Skin epidermis (tissue), 12 donors: Measurements from ENCODE around the gene PI4KB.

Experiments
- H3K27ac ChIP-seq, 21 experiments: fragments of 200-600 bp; sonication (generic) in 11 of 21; one replicate each; pipeline ENCODE4 v1.5.0; 2020; ENCODE audit warnings: mild to moderate bottlenecking in 3 of 21, inconsistent platforms in 2 of 21, moderate library complexity in 2 of 21
- H3K4me3 ChIP-seq, 7 experiments: fragments of 200-600 bp; sonication (generic) in 2 of 7; one replicate each; pipeline ENCODE4 v1.5.0; 2020; ENCODE audit warnings: inconsistent platforms in 2 of 7, mild to moderate bottlenecking in 2 of 7, moderate library complexity in 1 of 7

PI4KB gene

GRCh38 chr1:151251656-151252470 lies 75.4 kb downstream of the PI4KB start:
- Histone ChIP-seq H3K4me3 (no peak overlapping the region), H3K27ac (no peak overlapping the region)

GRCh38 chr1:151246786-151247185 lies 80.4 kb downstream of the PI4KB start:
- Histone ChIP-seq H3K4me3 (no peak overlapping the region), H3K27ac (peak overlapping the region in 1 of 21 experiments; percentile 24)

GRCh38 chr1:151243683-151244216 lies 83.5 kb downstream of the PI4KB start:
- Histone ChIP-seq H3K4me3 (no peak overlapping the region), H3K27ac (no peak overlapping the region)

- H3K4me3 ChIP-seq: no peak overlapping the region
- H3K27ac ChIP-seq: no peak overlapping the region
Observed at GRCh38 chr1:151242442-151242841, 84.8 kb downstream of the PI4KB start.
